SHP77 (cell line): ENCODE measurements around the gene FKBP10.
"Not testable (repeated sequence)": the region's sequence is repeated elsewhere in the genome, so short reads cannot be mapped to it uniquely, and the experiment has no call there.

Source experiments
- DNase-seq, 2 experiments: peaks; one replicate each; lab custom pipeline; 2025; lab: John Stamatoyannopoulos, UW

FKBP10 gene

GRCh38 chr17:41812381-41813151 lies at the start of gene FKBP10:
Gene FKBP10 (plus strand): TSS chr17:41813004. CDS start chr17:41813035, 31 bp downstream.
- peak; percentile 67 to 75 for DNase-seq

GRCh38 chr17:41763327-41763726 lies 49.5 kb upstream of the FKBP10 start:
- DNase-seq: no peak

- no peak for DNase-seq
Measured at GRCh38 chr17:41766135-41766534, 46.7 kb upstream of the FKBP10 start.

DNA sequence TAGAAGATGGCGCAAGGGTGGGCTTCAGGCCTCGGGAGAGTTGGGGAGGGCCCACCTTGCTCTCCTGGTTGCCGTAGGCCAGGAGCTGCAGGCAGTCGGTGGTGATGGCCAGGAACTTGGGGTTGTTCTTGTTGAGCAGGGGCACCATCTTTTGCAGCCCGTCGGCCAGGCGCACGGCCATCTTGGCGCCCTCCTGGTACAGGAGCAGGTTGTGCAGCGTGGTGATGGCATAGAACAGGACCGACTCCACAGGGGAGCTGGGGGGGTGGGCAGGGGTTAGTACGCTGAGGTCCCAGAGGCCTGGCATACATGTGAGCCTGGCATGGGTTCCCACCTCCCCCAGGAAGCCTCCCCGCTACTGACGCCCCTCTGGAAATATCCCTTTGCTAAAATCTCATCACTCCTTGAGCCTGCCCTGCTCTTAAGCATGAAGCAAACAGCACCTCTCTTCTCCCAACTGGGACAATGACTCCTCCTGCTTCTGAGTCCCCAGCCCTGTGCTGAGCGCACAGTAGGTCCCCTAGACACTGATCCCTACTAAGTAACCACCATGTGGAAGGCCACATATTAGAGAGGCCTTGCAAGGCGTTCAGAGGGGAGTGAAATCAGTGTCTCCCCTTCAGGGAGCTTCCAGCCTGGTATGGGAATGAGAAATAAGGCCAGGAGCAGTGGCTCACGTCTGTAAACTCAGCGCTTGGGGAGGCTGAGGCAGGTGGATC lies 45.3 kb upstream of the FKBP10 start:
- DNase-seq: no peak

GRCh38 chr17:41768682-41769288 lies 44.0 kb upstream of the FKBP10 start:
- no peak for DNase-seq

DNA sequence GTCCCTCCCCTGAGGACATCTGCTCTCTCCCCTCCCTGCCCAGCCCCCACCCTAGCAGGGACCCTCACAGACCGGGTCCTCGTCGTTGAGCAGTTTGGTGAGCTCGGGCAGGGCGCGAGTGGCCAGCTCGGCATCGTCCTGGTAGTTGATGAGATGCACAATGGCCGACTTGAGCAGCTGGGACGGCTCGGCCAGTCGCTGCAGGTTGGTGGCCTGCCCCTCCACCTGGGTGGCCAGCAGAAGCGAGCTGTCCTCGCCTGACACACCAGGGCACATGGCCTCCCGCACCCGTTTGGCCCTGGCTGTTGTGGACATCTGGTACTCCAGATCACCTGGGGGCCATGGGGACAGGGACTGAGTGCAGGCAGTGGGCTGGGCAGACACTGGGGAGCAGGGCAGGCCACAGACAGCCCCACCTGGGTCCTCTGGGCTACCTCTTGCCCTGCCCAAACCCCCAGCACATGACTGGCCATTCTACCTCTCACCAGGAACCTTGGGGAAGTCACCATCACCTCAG lies 43.4 kb upstream of the FKBP10 start:
- DNase-seq: no peak

- DNase-seq: no peak
Measured at GRCh38 chr17:41769985-41770384, 42.8 kb upstream of the FKBP10 start.

DNA sequence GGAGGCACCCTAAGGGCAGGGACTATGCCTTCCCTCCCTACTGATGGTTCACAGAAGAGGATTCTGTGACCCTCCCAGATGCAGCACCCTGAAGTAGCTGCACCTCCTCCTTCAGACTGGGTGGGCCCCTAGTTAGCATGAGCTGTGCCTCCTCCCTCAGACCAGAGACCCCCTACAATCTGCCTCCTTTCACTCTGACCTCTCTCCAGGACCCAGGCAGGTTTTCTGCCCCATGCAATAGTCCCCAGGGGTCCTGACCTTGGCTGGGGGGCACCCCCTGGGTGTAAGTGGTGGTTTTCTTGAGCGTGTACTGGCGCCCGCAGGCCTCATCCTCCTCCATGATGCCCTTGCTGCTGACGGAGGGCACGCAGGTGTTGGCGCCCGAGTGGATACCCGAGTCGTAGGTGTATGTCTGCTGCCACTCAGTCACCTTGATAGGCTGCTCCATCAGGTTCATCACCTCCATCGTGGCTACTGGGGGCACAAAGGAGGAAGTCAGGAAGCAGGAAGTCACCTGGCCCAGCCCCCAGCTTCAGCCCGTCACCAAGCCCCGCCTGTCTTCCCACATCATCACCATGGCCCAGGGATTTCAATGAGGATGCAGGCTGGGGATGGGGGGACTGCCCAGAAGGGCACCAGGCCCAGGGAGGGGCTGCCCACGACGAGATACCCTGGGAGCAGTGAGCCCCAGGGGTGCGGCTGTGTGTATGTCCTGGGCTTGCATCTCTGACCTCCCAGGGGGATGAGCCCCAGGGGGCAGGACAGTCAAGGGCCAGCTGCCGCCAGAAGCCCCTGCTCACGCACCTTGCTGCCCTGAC lies 41.2 kb upstream of the FKBP10 start:
- DNase-seq: no peak

DNA sequence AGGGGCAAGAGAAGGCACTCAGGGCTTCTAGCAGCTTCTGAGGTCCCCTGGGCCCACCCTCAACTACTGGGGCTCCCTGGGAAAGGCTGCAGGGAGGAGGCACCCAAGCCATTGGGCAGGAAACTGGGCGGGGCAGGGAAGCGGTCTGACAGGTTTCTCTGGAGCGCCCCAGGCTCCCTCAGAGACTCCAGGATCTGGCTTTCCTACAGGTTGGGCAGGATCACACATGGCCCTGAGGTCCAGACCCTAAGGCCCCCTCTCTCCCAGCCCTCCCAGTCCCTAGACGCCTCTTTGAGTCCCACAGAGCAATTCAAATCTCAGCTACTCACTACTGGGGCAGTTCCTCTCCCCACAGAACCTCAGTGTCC lies 40.6 kb upstream of the FKBP10 start:
- no peak for DNase-seq

GRCh38 chr17:41772586-41773189 lies 40.1 kb upstream of the FKBP10 start:
- DNase-seq: no peak

DNA sequence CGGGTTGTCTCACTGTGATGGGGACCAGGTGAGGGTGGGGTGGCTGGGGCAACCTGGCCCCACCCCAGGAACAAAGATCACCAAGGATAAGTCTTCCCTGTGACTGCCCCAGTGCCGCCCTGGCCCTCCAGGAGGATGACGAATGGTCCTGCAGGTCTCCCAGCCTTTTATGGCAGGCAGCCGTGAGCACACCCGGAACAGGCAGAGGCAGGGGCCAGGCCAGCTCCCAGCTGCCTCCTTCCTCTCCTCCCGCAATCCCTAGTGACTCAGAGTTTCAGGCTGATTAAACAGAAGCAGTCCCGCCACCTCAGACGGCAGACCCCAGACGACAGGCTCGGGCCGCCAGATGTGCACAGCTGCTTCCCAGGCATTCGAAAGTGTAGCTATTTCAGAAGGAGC lies 39.6 kb upstream of the FKBP10 start:
- DNase-seq: peak; percentile 66 to 82

DNA sequence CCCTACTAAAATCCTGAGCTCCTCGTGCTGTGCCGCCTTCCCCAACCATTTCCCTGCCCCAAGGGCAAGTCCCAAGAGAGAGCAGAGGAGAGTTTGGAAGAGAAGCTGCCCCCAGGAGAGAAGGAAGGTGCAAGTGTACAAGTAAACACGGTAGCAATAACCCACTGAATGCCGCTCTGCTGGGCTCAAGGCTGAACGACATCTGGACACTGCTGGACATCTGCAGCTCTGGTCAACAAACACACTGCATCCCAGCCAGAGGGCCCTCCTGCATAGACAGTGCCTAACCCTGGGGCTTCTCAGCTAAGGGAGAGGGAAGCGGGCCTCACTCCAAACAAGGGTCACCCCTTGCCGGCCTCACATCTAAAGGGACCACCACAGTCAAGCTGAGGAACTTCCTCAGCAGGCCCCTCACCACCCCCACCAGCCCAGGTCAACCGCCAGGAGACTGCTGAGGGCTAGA lies 39.0 kb upstream of the FKBP10 start:
- DNase-seq: no peak

- no peak for DNase-seq
Measured at GRCh38 chr17:41775394-41776226, 37.2 kb upstream of the FKBP10 start.

DNA sequence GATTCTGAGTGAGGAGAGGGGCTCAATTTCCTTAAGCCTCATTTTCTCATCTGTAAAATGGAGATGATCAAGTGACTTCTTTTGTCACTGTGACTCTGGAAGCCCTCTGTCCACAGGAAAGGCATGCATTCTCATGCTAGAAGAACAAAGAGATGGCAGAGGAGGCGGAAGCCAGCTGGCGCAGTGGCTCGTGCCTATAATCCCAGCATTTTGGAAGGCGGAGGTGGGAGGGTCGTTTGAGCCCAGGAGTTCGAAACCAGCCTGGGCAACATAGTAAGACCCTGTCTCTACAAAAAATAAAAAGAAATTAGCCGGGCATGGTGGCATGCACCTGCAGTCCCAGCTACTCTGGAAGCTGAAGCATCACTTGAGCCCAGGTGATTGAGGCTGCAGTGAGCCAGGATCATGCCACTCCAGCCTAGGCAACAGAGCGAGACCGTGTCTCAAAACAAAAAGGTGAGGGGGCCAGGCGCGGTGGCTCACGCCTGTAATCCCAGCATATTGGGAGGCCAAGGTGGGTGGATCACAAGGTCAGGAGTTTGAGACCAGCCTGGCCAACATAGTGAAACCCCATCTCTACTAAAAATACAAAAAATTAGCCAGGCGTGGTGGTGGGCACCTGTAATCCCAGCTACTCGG lies 36.4 kb upstream of the FKBP10 start:
- not testable (repeated sequence) for DNase-seq

DNA sequence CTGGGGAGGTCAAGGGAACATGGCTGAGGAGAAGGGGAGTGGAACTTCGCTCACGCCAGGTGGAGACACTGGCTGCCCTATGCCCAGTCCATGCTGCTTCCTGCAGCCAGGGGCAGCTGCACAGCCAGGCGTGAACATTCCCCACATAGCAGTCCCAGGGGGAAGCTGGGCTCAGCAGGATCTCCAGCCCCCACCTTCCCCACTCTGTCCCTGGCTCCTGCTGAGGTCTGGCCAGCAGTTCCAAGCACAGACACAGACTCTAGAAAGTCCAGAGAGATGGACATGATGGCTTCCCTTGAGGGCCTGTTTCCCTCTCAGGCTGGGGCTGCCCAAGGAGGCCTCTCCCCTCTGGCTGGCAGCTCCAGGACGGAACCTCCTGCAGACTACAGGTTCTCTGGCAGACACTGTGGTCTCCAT lies 35.6 kb upstream of the FKBP10 start:
- DNase-seq: peak; percentile 26 to 63

- DNase-seq: peak; percentile 93
Measured at GRCh38 chr17:41777574-41778188, 35.1 kb upstream of the FKBP10 start.

GRCh38 chr17:41779954-41780353 lies 32.9 kb upstream of the FKBP10 start:
- DNase-seq: no peak

- DNase-seq: no peak
Measured at GRCh38 chr17:41781404-41782110, 31.2 kb upstream of the FKBP10 start.

- no peak for DNase-seq
Measured at GRCh38 chr17:41782142-41782541, 30.7 kb upstream of the FKBP10 start.
